GM23338 (cell line): ENCODE measurements around the gene POLR3A. TPM values are rescaled to one million over a fixed set of nuclear protein-coding genes. Genes with fewer than 3 reads are reported as not detected.

Source experiments
- ATAC-seq: fragments of 200-7000 bp; cut with Tn5 transposase; 3 replicates; pipeline ENCODE4 v1.9.1; 2020
- DNase-seq: peaks from one replicate; pipeline ENCODE4 v3.0.0-alpha.2; 2015; ENCODE audit warnings: low spot score
- H2AFZ ChIP-seq: fragments of 200-600 bp; sonication (generic); 2 replicates; pipeline ENCODE4 v1.8.0; 2016; ENCODE audit warnings: antibody characterized with exemption, mild to moderate bottlenecking, moderate library complexity
- H3F3A ChIP-seq: fragments of 200-600 bp; sonication (generic); replicated peaks from 2 replicates; pipeline ENCODE4 v1.8.0; 2017; ENCODE audit warnings: antibody characterized with exemption, mixed run types, low read depth
- H3K27ac ChIP-seq: fragments of 200-600 bp; sonication (generic); 2 replicates; pipeline ENCODE4 v1.6.1; 2016; ENCODE audit warnings: low read depth
- H3K27me3 ChIP-seq: fragments of 200-600 bp; sonication (generic); 2 replicates; pipeline ENCODE4 v1.8.0; 2016; ENCODE audit warnings: mild to moderate bottlenecking, mixed run types, moderate library complexity; ENCODE audit not compliant: insufficient read depth
- H3K36me3 ChIP-seq: fragments of 200-600 bp; sonication (generic); 2 replicates; pipeline ENCODE4 v1.8.0; 2016; ENCODE audit warnings: mild to moderate bottlenecking; ENCODE audit not compliant: insufficient read depth
- H3K4me1 ChIP-seq: fragments of 200-600 bp; sonication (generic); 2 replicates; pipeline ENCODE4 v1.8.0; 2016; ENCODE audit warnings: mild to moderate bottlenecking, moderate library complexity; ENCODE audit not compliant: insufficient read depth
- H3K4me2 ChIP-seq: fragments of 200-600 bp; sonication (generic); 2 replicates; pipeline ENCODE4 v1.7.1; 2017; ENCODE audit warnings: mixed run types
- H3K4me3 ChIP-seq: fragments of 200-600 bp; sonication (generic); 2 replicates; pipeline ENCODE4 v1.6.1; 2016; ENCODE audit warnings: mixed run types
- H3K79me2 ChIP-seq: fragments of 200-600 bp; sonication (generic); replicated peaks from 2 replicates; pipeline ENCODE4 v1.8.0; 2017; ENCODE audit warnings: mild to moderate bottlenecking; ENCODE audit not compliant: insufficient read depth
- H3K9me2 ChIP-seq: fragments of 200-600 bp; sonication (generic); 2 replicates; pipeline ENCODE4 v1.8.0; 2017; ENCODE audit not compliant: insufficient read depth
- H4K20me1 ChIP-seq: fragments of 200-600 bp; sonication (generic); replicated peaks from 2 replicates; pipeline ENCODE4 v1.8.0; 2017; ENCODE audit warnings: mild to moderate bottlenecking; ENCODE audit not compliant: insufficient read depth
- H3K27ac Mint-ChIP-seq: 2 replicates; pipeline ENCODE4 v1.8.0; 2020; ENCODE audit warnings: inconsistent platforms, mild to moderate bottlenecking, moderate library complexity, mixed read lengths
- H3K27me3 Mint-ChIP-seq: 3 replicates; pipeline ENCODE4 v1.8.0; 2022; ENCODE audit warnings: low read depth, mild to moderate bottlenecking, moderate library complexity, mixed read lengths, inconsistent platforms; ENCODE audit not compliant: insufficient read depth, poor library complexity
- H3K36me3 Mint-ChIP-seq: 3 replicates; pipeline ENCODE4 v1.8.0; 2021; ENCODE audit warnings: low read depth, mild to moderate bottlenecking, inconsistent platforms, moderate library complexity, mixed read lengths
- H3K4me1 Mint-ChIP-seq: 3 replicates; pipeline ENCODE4 v1.8.0; 2020; ENCODE audit warnings: mild to moderate bottlenecking, inconsistent platforms, mixed read lengths
- H3K4me3 Mint-ChIP-seq: 3 replicates; pipeline ENCODE4 v1.8.0; 2021; ENCODE audit warnings: moderate library complexity, mild to moderate bottlenecking, inconsistent platforms, mixed read lengths
- H3K9me3 Mint-ChIP-seq: 3 replicates; pipeline ENCODE4 v1.8.0; 2020; ENCODE audit warnings: moderate library complexity, mild to moderate bottlenecking, inconsistent platforms, mixed read lengths
- CREB1 ChIP-seq: fragments of 250-450 bp; sonication (Bioruptor Pico); IDR thresholded peaks from 2 replicates; pipeline ENCODE4 v1.5.0; 2020; ENCODE audit warnings: low read depth, mild to moderate bottlenecking, moderate library complexity
- ETS1 ChIP-seq: IDR thresholded peaks from 2 replicates; pipeline ENCODE4 v1.6.1; 2016; ENCODE audit warnings: antibody characterized with exemption
- EZH2 ChIP-seq: fragments of 200-600 bp; sonication (generic); IDR thresholded peaks from one replicate; pipeline ENCODE4 v1.8.0; 2017; ENCODE audit warnings: antibody characterized with exemption, mild to moderate bottlenecking, low read depth; ENCODE audit not compliant: unreplicated experiment
- JUNB ChIP-seq: IDR thresholded peaks from one replicate; pipeline ENCODE4 v1.6.1; 2016; ENCODE audit warnings: antibody characterized with exemption; ENCODE audit not compliant: unreplicated experiment
- NANOG ChIP-seq: IDR thresholded peaks from 2 replicates; pipeline ENCODE4 v1.6.1; 2016; ENCODE audit warnings: antibody characterized with exemption, borderline replicate concordance
- STAT1 ChIP-seq: IDR thresholded peaks from one replicate; pipeline ENCODE4 v1.6.1; 2016; ENCODE audit warnings: antibody characterized with exemption; ENCODE audit not compliant: unreplicated experiment
- ZNF331 ChIP-seq: fragments of 250-450 bp; sonication (Bioruptor Pico); IDR thresholded peaks from 2 replicates; pipeline ENCODE4 v1.5.0; 2020; ENCODE audit warnings: low read depth, mild to moderate bottlenecking, moderate library complexity
- polyA plus RNA-seq: library from polyadenylated mRNA; unstranded; fragments of >200 nt; fragmentation: Nextera tagmentation; extraction: Ambion mirVana; gene quantifications from 2 replicates; pipeline ENCODE4 v1.2.1, GENCODE V29; 2016
- total RNA-seq: library from RNA; depleted of rRNA; stranded (reverse); fragments of >200 nt; shearing (Covaris generic); gene quantifications from 2 replicates; pipeline ENCODE4 v1.2.3, GENCODE V29; 2014
- TF ChIP-seq, protein P1 (sequence below): fragments of 250-450 bp; sonication (Bioruptor Pico); IDR thresholded peaks from 2 replicates; pipeline ENCODE4 v1.5.0; 2020; ENCODE audit warnings: mild to moderate bottlenecking, moderate library complexity
- TF ChIP-seq, protein P2 (sequence below): IDR thresholded peaks from one replicate; pipeline ENCODE4 v1.6.1; 2018; ENCODE audit warnings: antibody characterized with exemption; ENCODE audit not compliant: unreplicated experiment
- TF ChIP-seq, protein P3 (sequence below), 2 experiments: fragments of 200-600 bp in 1 of 2; sonication (generic) in 1 of 2; conservative IDR thresholded peaks; 2 replicates each; pipeline versions ENCODE4 v1.5.1 to v1.6.1; 2016 to 2017; ENCODE audit warnings: antibody characterized with exemption in 2 of 2, low read depth in 2 of 2, mild to moderate bottlenecking in 2 of 2, moderate library complexity in 1 of 2

POLR3A gene
- total and polyA plus RNA-seq, 2 experiments from 2014 or later: 11.6 to 35.5 TPM

DNA sequence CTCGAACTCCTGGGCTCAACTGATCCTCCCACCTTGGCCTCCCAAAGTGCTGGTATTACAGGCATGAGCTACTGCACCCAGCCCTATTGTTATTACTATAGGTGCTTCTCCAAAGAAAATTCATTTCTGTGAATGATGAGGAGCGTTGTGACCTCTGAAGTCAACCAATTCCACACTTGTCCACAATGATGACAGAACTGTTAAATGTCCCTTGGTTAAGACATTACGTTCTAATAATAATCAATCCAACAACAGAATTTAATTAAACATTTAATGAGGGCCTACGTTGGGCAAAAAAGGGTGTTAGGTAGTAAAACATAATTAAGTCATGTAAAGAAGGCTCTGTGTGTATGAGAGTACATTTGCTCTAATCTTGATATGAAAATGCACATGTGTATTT, 18.2 kb downstream of the POLR3A start (continued):
- TF ChIP-seq, protein P1, sequence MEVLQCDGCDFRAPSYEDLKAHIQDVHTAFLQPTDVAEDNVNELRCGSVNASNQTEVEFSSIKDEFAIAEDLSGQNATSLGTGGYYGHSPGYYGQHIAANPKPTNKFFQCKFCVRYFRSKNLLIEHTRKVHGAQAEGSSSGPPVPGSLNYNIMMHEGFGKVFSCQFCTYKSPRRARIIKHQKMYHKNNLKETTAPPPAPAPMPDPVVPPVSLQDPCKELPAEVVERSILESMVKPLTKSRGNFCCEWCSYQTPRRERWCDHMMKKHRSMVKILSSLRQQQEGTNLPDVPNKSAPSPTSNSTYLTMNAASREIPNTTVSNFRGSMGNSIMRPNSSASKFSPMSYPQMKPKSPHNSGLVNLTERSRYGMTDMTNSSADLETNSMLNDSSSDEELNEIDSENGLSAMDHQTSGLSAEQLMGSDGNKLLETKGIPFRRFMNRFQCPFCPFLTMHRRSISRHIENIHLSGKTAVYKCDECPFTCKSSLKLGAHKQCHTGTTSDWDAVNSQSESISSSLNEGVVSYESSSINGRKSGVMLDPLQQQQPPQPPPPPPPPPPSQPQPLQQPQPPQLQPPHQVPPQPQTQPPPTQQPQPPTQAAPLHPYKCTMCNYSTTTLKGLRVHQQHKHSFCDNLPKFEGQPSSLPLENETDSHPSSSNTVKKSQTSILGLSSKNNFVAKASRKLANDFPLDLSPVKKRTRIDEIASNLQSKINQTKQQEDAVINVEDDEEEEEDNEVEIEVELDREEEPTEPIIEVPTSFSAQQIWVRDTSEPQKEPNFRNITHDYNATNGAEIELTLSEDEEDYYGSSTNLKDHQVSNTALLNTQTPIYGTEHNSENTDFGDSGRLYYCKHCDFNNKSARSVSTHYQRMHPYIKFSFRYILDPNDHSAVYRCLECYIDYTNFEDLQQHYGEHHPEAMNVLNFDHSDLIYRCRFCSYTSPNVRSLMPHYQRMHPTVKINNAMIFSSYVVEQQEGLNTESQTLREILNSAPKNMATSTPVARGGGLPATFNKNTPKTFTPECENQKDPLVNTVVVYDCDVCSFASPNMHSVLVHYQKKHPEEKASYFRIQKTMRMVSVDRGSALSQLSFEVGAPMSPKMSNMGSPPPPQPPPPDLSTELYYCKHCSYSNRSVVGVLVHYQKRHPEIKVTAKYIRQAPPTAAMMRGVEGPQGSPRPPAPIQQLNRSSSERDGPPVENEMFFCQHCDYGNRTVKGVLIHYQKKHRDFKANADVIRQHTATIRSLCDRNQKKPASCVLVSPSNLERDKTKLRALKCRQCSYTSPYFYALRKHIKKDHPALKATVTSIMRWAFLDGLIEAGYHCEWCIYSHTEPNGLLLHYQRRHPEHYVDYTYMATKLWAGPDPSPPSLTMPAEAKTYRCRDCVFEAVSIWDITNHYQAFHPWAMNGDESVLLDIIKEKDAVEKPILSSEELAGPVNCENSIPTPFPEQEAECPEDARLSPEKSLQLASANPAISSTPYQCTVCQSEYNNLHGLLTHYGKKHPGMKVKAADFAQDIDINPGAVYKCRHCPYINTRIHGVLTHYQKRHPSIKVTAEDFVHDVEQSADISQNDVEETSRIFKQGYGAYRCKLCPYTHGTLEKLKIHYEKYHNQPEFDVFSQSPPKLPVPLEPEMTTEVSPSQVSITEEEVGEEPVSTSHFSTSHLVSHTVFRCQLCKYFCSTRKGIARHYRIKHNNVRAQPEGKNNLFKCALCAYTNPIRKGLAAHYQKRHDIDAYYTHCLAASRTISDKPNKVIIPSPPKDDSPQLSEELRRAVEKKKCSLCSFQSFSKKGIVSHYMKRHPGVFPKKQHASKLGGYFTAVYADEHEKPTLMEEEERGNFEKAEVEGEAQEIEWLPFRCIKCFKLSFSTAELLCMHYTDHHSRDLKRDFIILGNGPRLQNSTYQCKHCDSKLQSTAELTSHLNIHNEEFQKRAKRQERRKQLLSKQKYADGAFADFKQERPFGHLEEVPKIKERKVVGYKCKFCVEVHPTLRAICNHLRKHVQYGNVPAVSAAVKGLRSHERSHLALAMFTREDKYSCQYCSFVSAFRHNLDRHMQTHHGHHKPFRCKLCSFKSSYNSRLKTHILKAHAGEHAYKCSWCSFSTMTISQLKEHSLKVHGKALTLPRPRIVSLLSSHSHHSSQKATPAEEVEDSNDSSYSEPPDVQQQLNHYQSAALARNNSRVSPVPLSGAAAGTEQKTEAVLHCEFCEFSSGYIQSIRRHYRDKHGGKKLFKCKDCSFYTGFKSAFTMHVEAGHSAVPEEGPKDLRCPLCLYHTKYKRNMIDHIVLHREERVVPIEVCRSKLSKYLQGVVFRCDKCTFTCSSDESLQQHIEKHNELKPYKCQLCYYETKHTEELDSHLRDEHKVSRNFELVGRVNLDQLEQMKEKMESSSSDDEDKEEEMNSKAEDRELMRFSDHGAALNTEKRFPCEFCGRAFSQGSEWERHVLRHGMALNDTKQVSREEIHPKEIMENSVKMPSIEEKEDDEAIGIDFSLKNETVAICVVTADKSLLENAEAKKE (CRISPR knock-in tag): no peak
- TF ChIP-seq, protein P2, sequence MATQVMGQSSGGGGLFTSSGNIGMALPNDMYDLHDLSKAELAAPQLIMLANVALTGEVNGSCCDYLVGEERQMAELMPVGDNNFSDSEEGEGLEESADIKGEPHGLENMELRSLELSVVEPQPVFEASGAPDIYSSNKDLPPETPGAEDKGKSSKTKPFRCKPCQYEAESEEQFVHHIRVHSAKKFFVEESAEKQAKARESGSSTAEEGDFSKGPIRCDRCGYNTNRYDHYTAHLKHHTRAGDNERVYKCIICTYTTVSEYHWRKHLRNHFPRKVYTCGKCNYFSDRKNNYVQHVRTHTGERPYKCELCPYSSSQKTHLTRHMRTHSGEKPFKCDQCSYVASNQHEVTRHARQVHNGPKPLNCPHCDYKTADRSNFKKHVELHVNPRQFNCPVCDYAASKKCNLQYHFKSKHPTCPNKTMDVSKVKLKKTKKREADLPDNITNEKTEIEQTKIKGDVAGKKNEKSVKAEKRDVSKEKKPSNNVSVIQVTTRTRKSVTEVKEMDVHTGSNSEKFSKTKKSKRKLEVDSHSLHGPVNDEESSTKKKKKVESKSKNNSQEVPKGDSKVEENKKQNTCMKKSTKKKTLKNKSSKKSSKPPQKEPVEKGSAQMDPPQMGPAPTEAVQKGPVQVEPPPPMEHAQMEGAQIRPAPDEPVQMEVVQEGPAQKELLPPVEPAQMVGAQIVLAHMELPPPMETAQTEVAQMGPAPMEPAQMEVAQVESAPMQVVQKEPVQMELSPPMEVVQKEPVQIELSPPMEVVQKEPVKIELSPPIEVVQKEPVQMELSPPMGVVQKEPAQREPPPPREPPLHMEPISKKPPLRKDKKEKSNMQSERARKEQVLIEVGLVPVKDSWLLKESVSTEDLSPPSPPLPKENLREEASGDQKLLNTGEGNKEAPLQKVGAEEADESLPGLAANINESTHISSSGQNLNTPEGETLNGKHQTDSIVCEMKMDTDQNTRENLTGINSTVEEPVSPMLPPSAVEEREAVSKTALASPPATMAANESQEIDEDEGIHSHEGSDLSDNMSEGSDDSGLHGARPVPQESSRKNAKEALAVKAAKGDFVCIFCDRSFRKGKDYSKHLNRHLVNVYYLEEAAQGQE: no peak
- TF ChIP-seq ZNF331 (CRISPR knock-in tag) (no peak), NANOG (no peak), STAT1 (no peak)

GRCh38 chr10:78010278-78010677, 19.0 kb downstream of the POLR3A start:
- Histone ChIP-seq H3K27me3 (no peaks in the 10 kb centered on the region), H2AFZ (no peak overlapping the region), H4K20me1 (peaks cover 5% of the 10 kb centered on the region; the same call in 1 of the 2 replicates), H3K4me3 (no peak overlapping the region), H3K36me3 (peaks cover 76% of the 10 kb centered on the region), H3K9me2 (no peaks in the 10 kb centered on the region), H3K4me1 (no peaks in the 10 kb centered on the region), H3F3A (no peaks in the 10 kb centered on the region), H3K27ac (no peak overlapping the region), H3K79me2 (no peaks in the 10 kb centered on the region), H3K4me2 (no peak overlapping the region)
- no peak overlapping the region for H3K27ac Mint-ChIP-seq
- H3K4me1 Mint-ChIP-seq: no peaks in the 10 kb centered on the region
- H3K27me3 Mint-ChIP-seq: no peaks in the 10 kb centered on the region
- H3K9me3 Mint-ChIP-seq: no peaks in the 10 kb centered on the region
- DNase-seq (no peak), ATAC-seq (no peak)
- peaks cover 90% of the 10 kb centered on the region for H3K36me3 Mint-ChIP-seq
- no peak overlapping the region for H3K4me3 Mint-ChIP-seq
- TF ChIP-seq, protein P3, sequence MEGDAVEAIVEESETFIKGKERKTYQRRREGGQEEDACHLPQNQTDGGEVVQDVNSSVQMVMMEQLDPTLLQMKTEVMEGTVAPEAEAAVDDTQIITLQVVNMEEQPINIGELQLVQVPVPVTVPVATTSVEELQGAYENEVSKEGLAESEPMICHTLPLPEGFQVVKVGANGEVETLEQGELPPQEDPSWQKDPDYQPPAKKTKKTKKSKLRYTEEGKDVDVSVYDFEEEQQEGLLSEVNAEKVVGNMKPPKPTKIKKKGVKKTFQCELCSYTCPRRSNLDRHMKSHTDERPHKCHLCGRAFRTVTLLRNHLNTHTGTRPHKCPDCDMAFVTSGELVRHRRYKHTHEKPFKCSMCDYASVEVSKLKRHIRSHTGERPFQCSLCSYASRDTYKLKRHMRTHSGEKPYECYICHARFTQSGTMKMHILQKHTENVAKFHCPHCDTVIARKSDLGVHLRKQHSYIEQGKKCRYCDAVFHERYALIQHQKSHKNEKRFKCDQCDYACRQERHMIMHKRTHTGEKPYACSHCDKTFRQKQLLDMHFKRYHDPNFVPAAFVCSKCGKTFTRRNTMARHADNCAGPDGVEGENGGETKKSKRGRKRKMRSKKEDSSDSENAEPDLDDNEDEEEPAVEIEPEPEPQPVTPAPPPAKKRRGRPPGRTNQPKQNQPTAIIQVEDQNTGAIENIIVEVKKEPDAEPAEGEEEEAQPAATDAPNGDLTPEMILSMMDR (conservative IDR thresholded peaks at IDR 0.05; ENCODE audit: low read depth in 2 of 2): no peak
- TF ChIP-seq NANOG (no peak), ZNF331 (CRISPR knock-in tag) (no peak), CREB1 (CRISPR knock-in tag) (no peak), JUNB (no peak), ETS1 (no peak), EZH2 (no peak)
